Stimulated activated CD8-positive, alpha-beta memory T cell treated with anti-CD3 and anti-CD28 coated beads, Interleukin-15, amount 100 ng/mL, for 1 hour (primary cell): ENCODE results near the gene GGN.
"Not testable (repeated sequence)": the region's sequence is repeated elsewhere in the genome, so short reads cannot be mapped to it uniquely, and the experiment has no call there.

Experiments
- DNase-seq: peaks from one replicate; pipeline ENCODE4 v3.0.0-alpha.2; 2020; ENCODE audit warnings: low read depth

GGN gene

GRCh38 chr19:38386971-38387549, 774 bp downstream of the GGN start:
- no peak for DNase-seq

GRCh38 chr19:38386300-38386970, 1.4 kb downstream of the GGN start:
- DNase-seq, result no peak

- no peak for DNase-seq
Observed at GRCh38 chr19:38385804-38386257, 2.0 kb downstream of the GGN start.

GRCh38 chr19:38385057-38385803, 2.6 kb downstream of the GGN start:
- DNase-seq, result no peak

- no peak for DNase-seq
Observed at GRCh38 chr19:38384209-38385027, 3.4 kb downstream of the GGN start.

- DNase-seq, result no peak
Observed at GRCh38 chr19:38383743-38384142, 4.1 kb downstream of the GGN start.

- DNase-seq, result no peak
Observed at GRCh38 chr19:38383184-38383583, 4.7 kb downstream of the GGN start.

- DNase-seq, result no peak
Observed at GRCh38 chr19:38381138-38381537, 6.7 kb downstream of the GGN start.

- no peak for DNase-seq
Observed at GRCh38 chr19:38378866-38379265, 9.0 kb downstream of the GGN start.

GRCh38 chr19:38377052-38377451, 10.8 kb downstream of the GGN start:
- no peak for DNase-seq

- no peak for DNase-seq
Observed at GRCh38 chr19:38376576-38376975, 11.3 kb downstream of the GGN start.

- no peak for DNase-seq
Observed at GRCh38 chr19:38375748-38376147, 12.1 kb downstream of the GGN start.

- no peak for DNase-seq
Observed at GRCh38 chr19:38375098-38375493, 12.7 kb downstream of the GGN start.

GRCh38 chr19:38374332-38375097, 13.3 kb downstream of the GGN start, which contains the start of gene PSMD8:
Gene PSMD8 (plus strand): TSS chr19:38374571. CDS start chr19:38374602, 31 bp downstream.
- DNase-seq, result peak; percentile 94

GRCh38 chr19:38373907-38374331, 13.9 kb downstream of the GGN start:
- DNase-seq, result no peak

- no peak for DNase-seq
Observed at GRCh38 chr19:38371081-38371480, 16.8 kb downstream of the GGN start.

GRCh38 chr19:38370299-38370698, 17.5 kb downstream of the GGN start:
- DNase-seq, result no peak

GRCh38 chr19:38369584-38369983, 18.2 kb downstream of the GGN start:
- DNase-seq, result no peak

GRCh38 chr19:38367041-38367440, 20.8 kb downstream of the GGN start:
- DNase-seq, result no peak

GRCh38 chr19:38362946-38363688, 24.7 kb downstream of the GGN start:
- DNase-seq, result not testable (repeated sequence)
